Caco-2 (cell line): ENCODE results near the gene STX8. TPM values are rescaled to one million over a fixed set of nuclear protein-coding genes. Genes with fewer than 3 reads are reported as not detected.

Source experiments
- BruUV-seq: library from RNA; stranded (reverse); fragments of 400-500 nt; replicated peaks from 2 replicates; lab custom pipeline; 2021; lab: Mats Ljungman, UMichigan
- CTCF ChIA-PET: fragments of 300-600 bp; sonication (Branson Sonifier 250); formaldehyde crosslinking; loops from one replicate; lab custom pipeline; 2022; ENCODE audit warnings: antibody characterized with exemption; lab: Charles Lee
- POLR2A ChIA-PET: fragments of 300-600 bp; sonication (Branson Sonifier 250); formaldehyde crosslinking; loops from one replicate; lab custom pipeline; 2022; ENCODE audit warnings: antibody characterized with exemption; lab: Charles Lee
- DNase-seq, 2 experiments: peaks; one replicate each; pipeline versions ENCODE4 v3.0.0 to v3.0.0-alpha.2; 2020 to 2022
- H3K27me3 ChIP-seq: replicated peaks from 2 replicates; pipeline ENCODE4 v1.6.0; 2011; ENCODE audit warnings: low read length; ENCODE audit not compliant: control insufficient read depth, insufficient read depth
- H3K36me3 ChIP-seq: 2 replicates; pipeline ENCODE4 v1.5.1; 2011; ENCODE audit warnings: low read length; ENCODE audit not compliant: control insufficient read depth, insufficient read depth
- H3K4me1 ChIP-seq: fragments of 250-450 bp; sonication (Bioruptor Pico); 2 replicates; pipeline ENCODE4 v1.5.1; 2020; ENCODE audit warnings: mild to moderate bottlenecking
- H3K4me3 ChIP-seq: 2 replicates; pipeline ENCODE4 v1.5.1; 2011; ENCODE audit warnings: low read depth, mild to moderate bottlenecking, control low read depth, low read length
- H3K9me3 ChIP-seq: fragments of 250-450 bp; sonication (Bioruptor Pico); 2 replicates; pipeline ENCODE4 v1.5.1; 2020; ENCODE audit warnings: mild to moderate bottlenecking, moderate library complexity
- H3K27ac Mint-ChIP-seq: one replicate; pipeline ENCODE4 v1.8.0; 2022; ENCODE audit warnings: mixed read lengths; ENCODE audit not compliant: unreplicated experiment
- H3K27me3 Mint-ChIP-seq: one replicate; pipeline ENCODE4 v1.8.0; 2022; ENCODE audit warnings: mixed read lengths; ENCODE audit not compliant: insufficient read depth, unreplicated experiment
- H3K36me3 Mint-ChIP-seq: one replicate; pipeline ENCODE4 v1.8.0; 2022; ENCODE audit warnings: mild to moderate bottlenecking, mixed read lengths; ENCODE audit not compliant: insufficient read depth, unreplicated experiment
- H3K4me1 Mint-ChIP-seq: one replicate; pipeline ENCODE4 v1.8.0; 2022; ENCODE audit warnings: low read depth, mixed read lengths; ENCODE audit not compliant: unreplicated experiment
- H3K4me3 Mint-ChIP-seq: one replicate; pipeline ENCODE4 v1.8.0; 2022; ENCODE audit warnings: mild to moderate bottlenecking, moderate library complexity, mixed read lengths; ENCODE audit not compliant: unreplicated experiment
- H3K9me3 Mint-ChIP-seq: one replicate; pipeline ENCODE4 v1.8.0; 2022; ENCODE audit warnings: mixed read lengths; ENCODE audit not compliant: unreplicated experiment
- intact Hi-C: fragments of 100-400 bp; cut with micrococcal nuclease; formaldehyde crosslinking; loops from one replicate; pipeline ENCODE4 v1.10.0; 2022; ENCODE audit not compliant: unreplicated experiment
- total RNA-seq: library from RNA; stranded (reverse); gene quantifications from 2 replicates; pipeline ENCODE4 v1.2.3, GENCODE V29; 2022
- TF ChIP-seq, protein P1 (sequence below), 2 experiments: fragments of 200-600 bp in 1 of 2; IDR thresholded peaks; 1 replicate in 1 of 2; 2 replicates in 1 of 2; pipeline versions ENCODE4 v1.5.1 to v1.8.0; 2011 to 2022; ENCODE audit warnings: antibody characterized with exemption in 1 of 2, control low read depth in 1 of 2, inconsistent platforms in 1 of 2, low read depth in 1 of 2, low read length in 1 of 2, mild to moderate bottlenecking in 1 of 2, moderate library complexity in 1 of 2; ENCODE audit not compliant: insufficient read depth in 1 of 2, severe bottlenecking in 1 of 2, unreplicated experiment in 1 of 2

The STX8 gene
- total RNA-seq, 1 experiment from 2014 or later = 22.6 TPM

DNA sequence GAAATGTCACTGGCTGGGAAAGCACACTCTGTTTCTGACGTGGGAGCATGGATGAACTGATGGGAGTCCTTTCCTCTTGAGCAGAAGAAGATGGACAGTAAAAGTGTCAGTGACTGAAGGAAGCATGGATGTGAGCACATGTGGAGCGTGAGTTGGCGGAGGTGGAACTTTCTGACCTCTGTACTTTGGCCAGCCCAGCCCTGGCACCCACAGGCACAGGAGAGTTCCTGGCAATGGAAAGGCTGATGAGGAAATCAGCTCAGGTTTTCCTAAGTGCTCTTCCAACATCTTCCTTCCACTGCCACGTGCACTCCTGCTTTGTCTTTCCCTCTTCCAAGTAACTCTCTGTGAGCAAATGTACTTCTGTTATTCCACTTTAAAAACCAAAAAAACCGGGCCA lies 277.5 kb downstream of the STX8 start:
- Mint-ChIP-seq H3K4me3 (no peak overlapping the region), H3K36me3 (no peaks in the 10 kb centered on the region), H3K27me3 (no peaks in the 10 kb centered on the region), H3K4me1 (no peaks in the 10 kb centered on the region), H3K9me3 (no peaks in the 10 kb centered on the region), H3K27ac (no peak overlapping the region)
- TF ChIP-seq, protein P1, sequence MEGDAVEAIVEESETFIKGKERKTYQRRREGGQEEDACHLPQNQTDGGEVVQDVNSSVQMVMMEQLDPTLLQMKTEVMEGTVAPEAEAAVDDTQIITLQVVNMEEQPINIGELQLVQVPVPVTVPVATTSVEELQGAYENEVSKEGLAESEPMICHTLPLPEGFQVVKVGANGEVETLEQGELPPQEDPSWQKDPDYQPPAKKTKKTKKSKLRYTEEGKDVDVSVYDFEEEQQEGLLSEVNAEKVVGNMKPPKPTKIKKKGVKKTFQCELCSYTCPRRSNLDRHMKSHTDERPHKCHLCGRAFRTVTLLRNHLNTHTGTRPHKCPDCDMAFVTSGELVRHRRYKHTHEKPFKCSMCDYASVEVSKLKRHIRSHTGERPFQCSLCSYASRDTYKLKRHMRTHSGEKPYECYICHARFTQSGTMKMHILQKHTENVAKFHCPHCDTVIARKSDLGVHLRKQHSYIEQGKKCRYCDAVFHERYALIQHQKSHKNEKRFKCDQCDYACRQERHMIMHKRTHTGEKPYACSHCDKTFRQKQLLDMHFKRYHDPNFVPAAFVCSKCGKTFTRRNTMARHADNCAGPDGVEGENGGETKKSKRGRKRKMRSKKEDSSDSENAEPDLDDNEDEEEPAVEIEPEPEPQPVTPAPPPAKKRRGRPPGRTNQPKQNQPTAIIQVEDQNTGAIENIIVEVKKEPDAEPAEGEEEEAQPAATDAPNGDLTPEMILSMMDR (IDR thresholded peaks at IDR 0.05; ENCODE audit: insufficient read depth in 1 of 2, low read depth in 1 of 2, low read length in 1 of 2, severe bottlenecking in 1 of 2, unreplicated experiment in 1 of 2) = no peak
- Histone ChIP-seq H3K4me3 (no peak overlapping the region), H3K27me3 (no peaks in the 10 kb centered on the region), H3K4me1 (no peaks in the 10 kb centered on the region), H3K9me3 (no peaks in the 10 kb centered on the region), H3K36me3 (no peaks in the 10 kb centered on the region)
- DNase-seq = no peak
- intact Hi-C loops = no loop called here
- ChIA-PET CTCF (no interaction called here), POLR2A (no interaction called here)
- no TSS peak for BruUV-seq

DNA sequence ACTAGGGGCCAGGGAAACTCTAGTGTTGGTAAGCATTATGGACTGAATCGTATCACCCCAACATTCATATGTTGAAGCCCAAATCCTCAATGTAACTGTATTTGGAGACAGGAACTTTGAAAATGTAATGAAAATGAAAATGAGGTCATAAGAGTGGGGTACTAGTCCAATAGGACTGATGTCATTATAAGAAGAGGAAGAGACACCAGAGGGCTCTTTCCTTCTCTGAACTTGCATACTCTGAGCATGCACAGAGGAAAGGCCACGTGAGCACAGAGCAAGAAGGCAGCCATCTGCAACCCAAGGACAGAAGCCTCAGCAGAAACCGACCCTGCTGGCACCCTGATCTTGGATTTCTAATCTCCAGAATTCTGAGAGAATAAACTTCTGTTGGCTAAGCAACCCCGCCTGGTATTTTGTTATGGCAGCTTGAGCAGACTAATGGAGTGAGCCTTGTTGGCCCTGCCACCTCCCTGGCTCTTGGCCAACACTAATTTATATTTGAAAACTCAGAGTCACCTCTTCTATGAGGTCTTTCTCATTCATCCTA lies 280.9 kb downstream of the STX8 start:
- TF ChIP-seq, protein P1 (IDR thresholded peaks at IDR 0.05; ENCODE audit: insufficient read depth in 1 of 2, low read depth in 1 of 2, low read length in 1 of 2, severe bottlenecking in 1 of 2, unreplicated experiment in 1 of 2) = no peak
- H3K9me3 ChIP-seq = no peaks in the 10 kb centered on the region
- H3K36me3 Mint-ChIP-seq = no peaks in the 10 kb centered on the region
- H3K36me3 ChIP-seq = no peaks in the 10 kb centered on the region
- no peaks in the 10 kb centered on the region for H3K27me3 ChIP-seq
- no peak overlapping the region for H3K4me3 ChIP-seq
- intact Hi-C loops = loop anchor here (5.0 kb wide), 1 partner anchor 87 kb away; no protein-coding TSS in a partner anchor
- BruUV-seq = no TSS peak
- ChIA-PET CTCF (no interaction called here), POLR2A (no interaction called here)
- no peaks in the 10 kb centered on the region for H3K27me3 Mint-ChIP-seq
- H3K9me3 Mint-ChIP-seq = no peaks in the 10 kb centered on the region
- H3K4me1 ChIP-seq = no peaks in the 10 kb centered on the region
- DNase-seq = no peak
- no peak overlapping the region for H3K4me3 Mint-ChIP-seq
- no peak overlapping the region for H3K27ac Mint-ChIP-seq
- H3K4me1 Mint-ChIP-seq = no peaks in the 10 kb centered on the region

DNA sequence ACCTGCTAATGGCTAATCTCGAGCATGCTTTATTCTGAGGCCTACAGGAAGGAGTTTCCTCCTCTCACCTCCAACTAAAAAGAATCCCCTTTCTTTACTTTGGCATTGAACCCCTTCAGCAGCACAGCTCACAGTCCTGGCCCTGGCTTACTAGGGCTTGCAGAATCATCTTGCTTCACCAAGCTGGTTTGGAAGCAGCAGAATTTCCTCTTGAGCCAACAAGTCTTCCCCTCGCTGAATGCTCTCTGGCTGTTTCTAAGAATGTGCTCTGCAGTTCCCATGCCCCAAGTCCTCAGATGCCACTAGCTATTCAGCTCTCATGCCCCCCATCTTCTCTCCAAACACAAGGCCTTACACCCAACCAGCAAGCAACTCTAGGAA lies 283.1 kb downstream of the STX8 start:
- TF ChIP-seq, protein P1 (IDR thresholded peaks at IDR 0.05; ENCODE audit: insufficient read depth in 1 of 2, low read depth in 1 of 2, low read length in 1 of 2, severe bottlenecking in 1 of 2, unreplicated experiment in 1 of 2) = no peak
- H3K9me3 Mint-ChIP-seq = no peaks in the 10 kb centered on the region
- ChIA-PET CTCF (interaction anchor here (1.4 kb wide), 1 partner anchor 177 kb away, joined by 3 read pairs; no protein-coding TSS in a partner anchor), POLR2A (no interaction called here)
- no peaks in the 10 kb centered on the region for H3K4me1 Mint-ChIP-seq
- no peak for DNase-seq
- no peak overlapping the region for H3K27ac Mint-ChIP-seq
- no peaks in the 10 kb centered on the region for H3K27me3 Mint-ChIP-seq
- H3K36me3 Mint-ChIP-seq = no peaks in the 10 kb centered on the region
- no peak overlapping the region for H3K4me3 Mint-ChIP-seq
- Histone ChIP-seq H3K4me3 (no peak overlapping the region), H3K36me3 (no peaks in the 10 kb centered on the region), H3K27me3 (no peaks in the 10 kb centered on the region), H3K4me1 (no peaks in the 10 kb centered on the region), H3K9me3 (no peaks in the 10 kb centered on the region)
- BruUV-seq = no TSS peak
- intact Hi-C loops = loop anchor here (1.0 to 5.0 kb wide), 2 partner anchors 85 to 298 kb away; no protein-coding TSS in a partner anchor
